ENCODE measurements around the gene ITIH5. TPM values are rescaled to one million over a fixed set of nuclear protein-coding genes. Genes with fewer than 3 reads are reported as not detected.
"Not testable (repeated sequence)": the region's sequence is repeated elsewhere in the genome, so short reads cannot be mapped to it uniquely, and the experiment has no call there.

Gene ITIH5
- total and polyA plus RNA-seq, 4 donors: 3.8 to 45.0 (median 16.2) TPM

DNA sequence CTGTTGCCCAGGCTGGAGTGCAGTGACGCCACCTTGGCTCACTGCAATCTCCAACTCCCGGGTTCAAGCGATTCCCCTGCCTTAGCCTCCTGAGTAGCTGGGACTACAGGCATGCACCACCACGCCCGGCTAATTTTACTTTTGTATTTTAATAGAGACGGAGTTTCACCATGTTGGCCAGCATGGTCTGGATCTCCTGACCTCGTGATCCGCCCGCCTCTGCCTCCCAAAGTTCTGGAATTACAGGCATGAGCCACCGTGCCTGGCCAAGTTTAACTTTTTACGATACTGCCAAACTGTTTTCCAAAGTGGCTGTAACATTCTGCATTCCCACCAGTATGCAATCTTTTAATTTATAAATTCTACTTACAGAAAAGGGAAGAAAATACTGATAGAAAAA lies 9.7 kb downstream of the ITIH5 start:
- intact Hi-C loops (cut with DNase I); ATAC-seq (ENCODE audit: low FRiP score): not testable (repeated sequence)
- WGBS, 2 donors: 73% methylated on average over 11 of the region's 11 CpGs

DNA sequence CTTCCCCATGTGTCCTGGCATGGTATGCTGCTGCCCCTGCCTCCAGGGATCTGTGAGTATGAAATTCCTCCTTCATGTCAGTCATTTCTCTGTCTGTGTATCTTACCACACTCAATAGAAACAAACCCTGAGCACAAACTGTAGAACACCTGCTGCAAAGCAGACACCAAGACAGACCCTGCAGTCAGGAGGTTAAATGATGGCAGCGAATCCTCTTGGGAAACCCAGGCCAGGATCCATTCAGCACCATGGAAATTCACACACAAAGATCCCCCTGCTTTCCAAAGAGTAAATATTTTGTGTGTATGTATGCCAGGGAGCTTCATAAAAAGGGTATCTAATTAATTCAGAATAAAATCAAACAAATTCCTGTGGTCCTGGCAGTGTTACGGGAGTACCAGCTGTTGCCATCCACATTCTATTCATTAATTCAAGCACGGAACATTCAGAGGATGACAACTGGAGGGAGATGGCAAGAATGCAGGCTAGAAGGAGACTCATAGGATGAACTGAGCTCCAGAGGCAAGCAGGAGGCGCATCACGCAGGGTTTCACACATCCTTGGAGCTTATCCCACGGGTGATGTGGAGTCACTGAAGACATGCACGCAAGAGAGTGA lies 14.8 kb downstream of the ITIH5 start:
- H3K27me3 ChIP-seq (ENCODE audit: control insufficient read depth in 1 of 2, insufficient read depth in 2 of 2, low read length in 1 of 2): no peaks in the 10 kb centered on the region

More for the DNA sequence above, 9.7 kb downstream of the ITIH5 start:
- not testable (repeated sequence) for H3K36me3 ChIP-seq (ENCODE audit: control insufficient read depth in 1 of 2, insufficient read depth in 2 of 2, low read length in 1 of 2); H3K4me3 ChIP-seq (ENCODE audit: low read length in 2 of 2); H3K4me1 ChIP-seq (ENCODE audit: control insufficient read depth in 1 of 2, insufficient read depth in 2 of 2, low read length in 2 of 2); H3K9me3 ChIP-seq (ENCODE audit: control insufficient read depth, low read length); H3K27me3 ChIP-seq (ENCODE audit: control insufficient read depth in 1 of 2, insufficient read depth in 2 of 2, low read length in 1 of 2); H3K27ac ChIP-seq (ENCODE audit: low read depth in 1 of 2, low read length in 2 of 2); DNase-seq

DNA sequence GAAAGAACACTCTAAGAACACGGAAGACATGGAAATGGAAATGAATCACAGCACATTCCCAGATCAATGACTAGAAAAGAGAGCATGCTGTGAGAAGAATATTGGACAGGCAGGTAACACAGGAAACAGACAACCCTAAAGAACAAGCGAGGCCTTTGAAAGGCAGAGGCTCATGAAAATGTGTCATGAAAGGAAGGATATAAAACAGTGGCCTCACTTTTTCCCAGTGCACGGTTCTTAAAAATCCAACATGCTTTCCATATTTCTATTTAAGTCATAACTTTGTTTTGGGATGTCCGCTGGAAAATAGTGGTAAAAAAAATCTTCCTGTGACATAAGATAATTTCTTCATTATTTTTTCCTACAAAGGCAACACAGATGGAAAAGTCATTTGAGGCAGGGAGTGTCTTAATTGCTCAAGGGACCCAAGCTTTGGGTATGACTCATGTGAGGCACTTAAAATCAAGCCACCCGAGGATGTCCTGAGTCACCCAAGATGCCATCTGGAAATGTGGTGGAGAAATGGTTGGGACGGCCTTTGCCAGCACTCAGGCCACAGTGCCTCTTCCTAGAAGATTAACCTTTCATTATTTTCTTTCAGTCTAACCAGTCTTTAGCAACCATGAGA lies 17.0 kb downstream of the ITIH5 start:
- Histone ChIP-seq H3K4me3 (ENCODE audit: low read length in 2 of 2) (no peak overlapping the region), H3K9me3 (ENCODE audit: control insufficient read depth, low read length) (no peaks in the 10 kb centered on the region), H3K4me1 (ENCODE audit: control insufficient read depth in 1 of 2, insufficient read depth in 2 of 2, low read length in 2 of 2) (no peaks in the 10 kb centered on the region), H3K36me3 (ENCODE audit: control insufficient read depth in 1 of 2, insufficient read depth in 2 of 2, low read length in 1 of 2) (no peaks in the 10 kb centered on the region), H3K27ac (ENCODE audit: low read depth in 1 of 2, low read length in 2 of 2) (no peak overlapping the region), H3K27me3 (ENCODE audit: control insufficient read depth in 1 of 2, insufficient read depth in 2 of 2, low read length in 1 of 2) (no peaks in the 10 kb centered on the region)
- no peak for ATAC-seq (ENCODE audit: low FRiP score)
- intact Hi-C loops (cut with DNase I): no loop called here
- WGBS, 2 donors: 51 to 64% methylated on average over 6 of the region's 6 CpGs
- DNase-seq: no peak

More for the DNA sequence above, 14.8 kb downstream of the ITIH5 start:
- Histone ChIP-seq H3K4me1 (ENCODE audit: control insufficient read depth in 1 of 2, insufficient read depth in 2 of 2, low read length in 2 of 2) (no peaks in the 10 kb centered on the region), H3K4me3 (ENCODE audit: low read length in 2 of 2) (no peak overlapping the region), H3K27ac (ENCODE audit: low read depth in 1 of 2, low read length in 2 of 2) (no peak overlapping the region), H3K36me3 (ENCODE audit: control insufficient read depth in 1 of 2, insufficient read depth in 2 of 2, low read length in 1 of 2) (no peaks in the 10 kb centered on the region), H3K9me3 (ENCODE audit: control insufficient read depth, low read length) (no peaks in the 10 kb centered on the region)
- ATAC-seq (ENCODE audit: low FRiP score): no peak
- no peak for DNase-seq
- intact Hi-C loops (cut with DNase I): no loop called here
- WGBS, 2 donors: 84 to 85% methylated on average over 7 of the region's 7 CpGs

DNA sequence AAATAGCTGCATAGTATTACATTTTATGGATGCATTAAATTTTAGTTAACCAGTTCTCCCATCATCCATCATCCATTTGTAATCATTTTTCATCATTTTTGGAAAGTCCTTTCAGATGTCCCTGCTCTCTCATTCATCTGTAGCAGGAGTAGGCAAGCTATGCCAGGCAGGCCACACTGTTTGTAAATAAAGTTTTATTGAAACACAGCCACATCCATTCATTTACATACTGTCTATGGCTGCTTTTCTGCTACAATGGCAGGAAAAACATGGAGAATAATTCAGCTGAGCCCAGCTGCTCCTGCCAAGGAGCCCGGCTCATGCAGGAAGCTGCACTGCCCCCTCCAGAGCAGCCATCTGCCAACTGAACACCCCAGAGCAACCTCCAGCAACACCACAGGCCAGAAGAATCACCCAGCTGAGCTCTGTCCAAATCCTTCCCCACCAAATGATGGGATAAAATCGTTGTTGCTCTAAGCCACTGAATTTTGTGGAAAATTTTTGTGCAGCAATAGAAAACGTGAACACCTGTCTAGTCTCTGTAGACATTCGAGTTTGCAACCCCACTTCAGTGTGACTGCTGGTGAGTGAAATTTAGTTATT lies 19.6 kb downstream of the ITIH5 start:
- Histone ChIP-seq H3K27ac (ENCODE audit: low read depth in 1 of 2, low read length in 2 of 2) (no peak overlapping the region), H3K4me1 (ENCODE audit: control insufficient read depth in 1 of 2, insufficient read depth in 2 of 2, low read length in 2 of 2) (no peaks in the 10 kb centered on the region), H3K4me3 (ENCODE audit: low read length in 2 of 2) (no peak overlapping the region), H3K36me3 (ENCODE audit: control insufficient read depth in 1 of 2, insufficient read depth in 2 of 2, low read length in 1 of 2) (no peaks in the 10 kb centered on the region), H3K27me3 (ENCODE audit: control insufficient read depth in 1 of 2, insufficient read depth in 2 of 2, low read length in 1 of 2) (no peaks in the 10 kb centered on the region), H3K9me3 (ENCODE audit: control insufficient read depth, low read length) (no peaks in the 10 kb centered on the region)
- ATAC-seq (ENCODE audit: low FRiP score): no peak
- intact Hi-C loops (cut with DNase I): no loop called here
- DNase-seq: no peak
- 74 to 80% methylated on average over 4 of the region's 4 CpGs for WGBS, 2 donors

DNA sequence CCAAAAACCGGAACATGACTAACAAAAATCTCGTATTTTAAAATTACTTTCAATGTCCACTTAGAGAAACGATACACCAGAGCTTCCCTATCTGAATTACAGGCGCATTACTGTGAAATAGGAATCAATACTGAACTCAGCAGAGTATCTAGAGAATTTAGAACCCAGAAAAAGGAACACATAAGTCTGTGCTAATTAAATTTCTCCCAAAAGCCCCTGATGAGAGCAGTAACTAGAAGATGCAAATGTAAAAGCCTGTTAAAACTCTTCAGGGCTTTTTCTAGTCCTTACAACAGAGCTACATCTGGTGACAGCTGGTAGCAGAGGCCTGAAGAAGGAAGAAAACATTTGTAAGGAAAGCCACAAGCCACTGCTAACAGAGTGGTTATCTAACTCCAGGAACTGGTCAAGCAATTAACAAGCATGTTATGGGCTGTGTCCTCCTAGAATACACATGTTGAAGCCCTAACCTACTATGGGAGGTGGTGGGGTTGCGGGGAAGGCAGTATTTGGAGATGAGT lies 24.2 kb downstream of the ITIH5 start:
- ATAC-seq (ENCODE audit: low FRiP score) (no peak), DNase-seq (no peak)
- intact Hi-C loops (cut with DNase I): no loop called here
- WGBS, 2 donors: 67 to 88% methylated on average over 5 of the region's 5 CpGs
- H3K4me3 ChIP-seq (ENCODE audit: low read length in 2 of 2): no peak overlapping the region
- peaks cover 1% of the 10 kb centered on the region for H3K9me3 ChIP-seq (ENCODE audit: control insufficient read depth, low read length)
- no peaks in the 10 kb centered on the region for H3K4me1 ChIP-seq (ENCODE audit: control insufficient read depth in 1 of 2, insufficient read depth in 2 of 2, low read length in 2 of 2)
- no peak overlapping the region for H3K27ac ChIP-seq (ENCODE audit: low read depth in 1 of 2, low read length in 2 of 2)
- H3K27me3 ChIP-seq (ENCODE audit: control insufficient read depth in 1 of 2, insufficient read depth in 2 of 2, low read length in 1 of 2): no peaks in the 10 kb centered on the region
- H3K36me3 ChIP-seq (ENCODE audit: control insufficient read depth in 1 of 2, insufficient read depth in 2 of 2, low read length in 1 of 2): no peaks in the 10 kb centered on the region

DNA sequence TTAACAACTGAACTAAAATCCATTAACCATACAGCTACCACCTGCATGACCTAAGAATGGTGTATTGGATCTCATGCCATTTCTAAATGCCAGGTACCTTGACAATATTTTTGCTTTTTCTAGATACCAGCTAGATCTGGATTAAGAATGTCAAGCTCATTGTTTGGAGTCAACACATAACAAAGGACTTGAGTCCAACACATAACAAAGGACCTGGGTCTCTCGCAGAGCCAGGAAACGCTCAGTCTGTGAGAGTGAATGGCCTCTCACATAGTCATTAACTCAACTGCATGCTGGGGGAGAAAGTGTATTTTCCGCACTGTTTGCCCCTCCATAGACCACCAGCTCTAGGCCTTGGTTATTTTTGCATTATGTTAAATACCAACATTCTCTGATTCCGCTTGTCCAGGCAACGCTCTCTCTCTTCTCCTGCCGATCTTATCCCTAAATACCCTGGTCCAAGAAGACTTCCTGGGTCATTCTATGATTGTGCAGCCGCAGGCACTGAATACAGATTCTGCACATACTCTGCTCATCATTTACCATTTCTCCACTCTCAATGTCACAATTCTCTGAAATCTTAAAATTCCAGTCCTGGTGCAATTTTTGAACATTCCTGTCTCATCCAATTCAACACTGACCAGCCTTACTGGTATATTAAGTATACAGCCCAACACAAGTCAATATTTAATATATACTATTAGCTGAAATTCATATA lies 31.2 kb downstream of the ITIH5 start:
- Histone ChIP-seq H3K4me1 (ENCODE audit: control insufficient read depth in 1 of 2, insufficient read depth in 2 of 2, low read length in 2 of 2) (no peaks in the 10 kb centered on the region), H3K4me3 (ENCODE audit: low read length in 2 of 2) (no peak overlapping the region), H3K36me3 (ENCODE audit: control insufficient read depth in 1 of 2, insufficient read depth in 2 of 2, low read length in 1 of 2) (peaks cover 0 to 3% of the 10 kb centered on the region in 2 donors), H3K27ac (ENCODE audit: low read depth in 1 of 2, low read length in 2 of 2) (no peak overlapping the region), H3K9me3 (ENCODE audit: control insufficient read depth, low read length) (no peaks in the 10 kb centered on the region), H3K27me3 (ENCODE audit: control insufficient read depth in 1 of 2, insufficient read depth in 2 of 2, low read length in 1 of 2) (no peaks in the 10 kb centered on the region)
- DNase-seq: no peak
- WGBS, 2 donors: 69 to 77% methylated on average over 7 of the region's 7 CpGs
- ATAC-seq (ENCODE audit: low FRiP score): no peak
- intact Hi-C loops (cut with DNase I): no loop called here

DNA sequence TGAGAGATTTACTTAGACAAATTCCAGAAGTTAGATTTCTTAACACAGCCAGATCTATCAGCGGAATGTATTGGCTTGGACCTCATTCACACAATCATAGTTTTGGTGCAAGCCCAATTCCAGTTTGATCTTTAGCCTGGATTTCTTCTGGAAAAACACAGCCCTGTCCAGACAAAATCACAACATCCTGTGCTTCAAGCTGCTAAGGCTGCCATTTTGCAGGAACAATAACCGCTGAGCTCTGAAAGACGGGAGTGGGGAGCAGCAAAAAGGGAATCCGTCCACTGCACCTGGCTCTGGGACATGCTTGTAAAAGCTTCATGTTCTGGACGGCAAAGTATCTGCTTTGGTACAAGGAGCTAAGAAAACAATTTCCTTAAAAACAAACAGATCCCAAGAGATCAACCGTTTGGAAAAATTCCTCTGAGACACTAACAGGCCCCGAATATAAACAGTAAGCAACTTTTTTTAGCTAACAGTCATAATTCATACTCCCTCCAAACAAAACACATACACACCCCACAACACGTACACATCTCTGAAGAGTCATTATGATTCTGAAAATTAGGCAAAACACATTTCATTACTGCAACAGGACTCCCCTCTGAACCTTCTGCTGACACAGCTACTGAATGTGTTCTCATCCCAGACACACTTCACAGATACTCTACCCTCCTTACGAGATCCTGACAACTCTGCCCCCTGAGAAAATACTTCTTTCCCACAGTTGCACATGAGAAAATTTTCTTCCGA lies 32.4 kb downstream of the ITIH5 start:
- peak overlapping the region in 1 of 2 donors; percentile 51 for H3K27ac ChIP-seq (ENCODE audit: low read depth in 1 of 2, low read length in 2 of 2)
- H3K4me1 ChIP-seq (ENCODE audit: control insufficient read depth in 1 of 2, insufficient read depth in 2 of 2, low read length in 2 of 2): no peaks in the 10 kb centered on the region
- H3K27me3 ChIP-seq (ENCODE audit: control insufficient read depth in 1 of 2, insufficient read depth in 2 of 2, low read length in 1 of 2): no peaks in the 10 kb centered on the region
- 48 to 52% methylated on average over 10 of the region's 10 CpGs for WGBS, 2 donors
- ATAC-seq (ENCODE audit: low FRiP score) (peak; percentile 75), DNase-seq (no peak)
- no peaks in the 10 kb centered on the region for H3K9me3 ChIP-seq (ENCODE audit: control insufficient read depth, low read length)
- no peak overlapping the region for H3K4me3 ChIP-seq (ENCODE audit: low read length in 2 of 2)
- intact Hi-C loops (cut with DNase I): no loop called here
- H3K36me3 ChIP-seq (ENCODE audit: control insufficient read depth in 1 of 2, insufficient read depth in 2 of 2, low read length in 1 of 2): peaks cover 0 to 3% of the 10 kb centered on the region in 2 donors

DNA sequence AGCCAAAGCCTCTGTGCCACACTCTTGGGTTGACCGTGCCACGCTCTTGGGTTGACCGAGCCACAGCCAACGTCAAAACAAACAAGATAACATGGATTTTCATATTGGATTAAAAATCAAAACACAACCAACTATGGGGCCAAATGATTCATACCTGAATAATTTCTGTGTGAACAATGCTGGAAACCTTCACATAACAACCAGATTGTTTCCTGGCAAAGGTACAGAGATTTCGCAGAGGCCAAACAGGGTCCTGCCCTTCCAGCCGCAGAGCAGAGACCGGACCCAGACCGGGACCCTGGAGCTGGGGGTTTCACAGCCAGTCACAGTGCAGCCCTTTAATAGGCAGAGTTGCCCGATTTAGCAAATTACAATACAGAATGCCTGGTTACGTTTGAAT lies 40.5 kb downstream of the ITIH5 start:
- no peak overlapping the region for H3K27ac ChIP-seq (ENCODE audit: low read depth in 1 of 2, low read length in 2 of 2)
- ATAC-seq (ENCODE audit: low FRiP score): peak; percentile 52

More for the DNA sequence above, 40.5 kb downstream of the ITIH5 start:
- H3K36me3 ChIP-seq (ENCODE audit: control insufficient read depth in 1 of 2, insufficient read depth in 2 of 2, low read length in 1 of 2): no peaks in the 10 kb centered on the region
- H3K27me3 ChIP-seq (ENCODE audit: control insufficient read depth in 1 of 2, insufficient read depth in 2 of 2, low read length in 1 of 2): no peaks in the 10 kb centered on the region
- WGBS, 2 donors: 42 to 46% methylated on average over 10 of the region's 10 CpGs
- H3K4me1 ChIP-seq (ENCODE audit: control insufficient read depth in 1 of 2, insufficient read depth in 2 of 2, low read length in 2 of 2): no peaks in the 10 kb centered on the region
- intact Hi-C loops (cut with DNase I): no loop called here
- no peaks in the 10 kb centered on the region for H3K9me3 ChIP-seq (ENCODE audit: control insufficient read depth, low read length)
- H3K4me3 ChIP-seq (ENCODE audit: low read length in 2 of 2): no peak overlapping the region
- DNase-seq: no peak
